Measurements from ENCODE around the gene C1orf53. TPM values are rescaled to one million over a fixed set of nuclear protein-coding genes. Genes with fewer than 3 reads are reported as not detected.
A peak's percentile ranks its signal among the peaks of the same experiment; 100 is the strongest.

Gene C1orf53
- total and polyA plus RNA-seq, 2 of the 4 experiments (the other 2 are of a cell fraction), result 4.8 to 7.0 TPM

- TF ChIP-seq RCOR1 (IDR thresholded peaks at IDR 0.05; ENCODE audit: insufficient replicate concordance, low read length), result no peak
These were observed 8.9 kb downstream of the C1orf53 start (continued) for GRCh38 chr1:197911111-197911856.

GRCh38 chr1:197911857-197912696, 9.6 kb downstream of the C1orf53 start:
- intact Hi-C loops (cut with micrococcal nuclease) (loop anchor here (10.0 kb wide), 2 partner anchors 507 to 773 kb away; no protein-coding TSS in a partner anchor), dilution Hi-C loops (cut with HindIII; ENCODE audit: low sequenced_read_pairs, unreplicated experiment) (no loop called here), in situ Hi-C loops (cut with MboI; ENCODE audit: low sequenced_read_pairs) (loop anchor here (10.0 to 25.0 kb wide), 2 partner anchors 553 to 775 kb away; no protein-coding TSS in a partner anchor)
- Histone ChIP-seq H3K36me3 (ENCODE audit: control insufficient read depth, insufficient read depth, low read length) (no peaks in the 10 kb centered on the region), H2AFZ (replicated peaks; ENCODE audit: low read length, poor library complexity) (peak overlapping the region; percentile 68), H2BK20ac (ENCODE audit: low read depth, low read length) (no peak overlapping the region), H2BK120ac (ENCODE audit: low read depth, low read length) (no peak overlapping the region), H2AK5ac (ENCODE audit: low read depth, low read length) (no peak overlapping the region), H2BK15ac (ENCODE audit: low read depth, low read length) (no peak overlapping the region), H3K27ac (ENCODE audit: insufficient read depth, low read length) (no peak overlapping the region), H4K5ac (ENCODE audit: low read depth, low read length) (no peak overlapping the region), H3K14ac (replicated peaks; ENCODE audit: low read depth, low read length) (no peak overlapping the region), H3K9ac (ENCODE audit: low read depth, low read length) (no peak overlapping the region), H3K9me3 (ENCODE audit: control insufficient read depth, insufficient read depth, low read length) (peaks cover 9% of the 10 kb centered on the region; the same call in 1 of the 2 replicates), H2BK5ac (ENCODE audit: low read depth, low read length, poor library complexity, severe bottlenecking) (no peak overlapping the region), H4K91ac (ENCODE audit: insufficient read depth, low read depth, low read length) (no peak overlapping the region), H4K8ac (ENCODE audit: low read depth in 2 of 2, low read length in 2 of 2) (no peak overlapping the region), H3K9me1 (ENCODE audit: insufficient read depth, low read length) (0 out of 2 replicates have a peak, but pooled peaks cover 4% of the 10 kb centered on the region), H3K4me2 (ENCODE audit: low read depth, low read length) (peak overlapping the region; percentile 82), H2AK9ac (replicated peaks; ENCODE audit: low read depth, low read length, poor library complexity) (no peak overlapping the region), H3K4me3 (ENCODE audit: insufficient read depth, low read depth, low read length) (no peak overlapping the region), H3K79me1 (ENCODE audit: low read depth in 1 of 2, low read length in 2 of 2) (no peaks in the 10 kb centered on the region), H4K20me1 (ENCODE audit: insufficient read depth, low read length) (0 out of 2 replicates have a peak, but pooled peaks cover 5% of the 10 kb centered on the region), H3K23ac (ENCODE audit: low read depth, low read length) (0 out of 2 replicates have a peak overlapping the region, but pooled peaks have one; percentile 71), H3K27me3 (ENCODE audit: control insufficient read depth, insufficient read depth, low read length) (peaks cover 96% of the 10 kb centered on the region), H3K4me1 (ENCODE audit: control insufficient read depth, insufficient read depth, low read length) (peaks cover 14% of the 10 kb centered on the region; the same call in 1 of the 2 replicates), H3K56ac (ENCODE audit: extremely low read depth, insufficient read depth, low read length) (no peak overlapping the region), H3K4ac (ENCODE audit: low read depth, low read length) (no peak overlapping the region), H3K18ac (ENCODE audit: low read depth, low read length) (no peak overlapping the region)
- no TSS peak for BruUV-seq (replicated peaks)
- CTCF ChIA-PET, result no interaction called here
- DNase-seq, result no peak
- 0% methylated on average over 4 of the region's 46 CpGs; no CpG with 5 or more reads in 1 of the 2 experiments for WGBS, 2 experiments (ENCODE audit: extremely low coverage in 2 of 2, insufficient read length in 1 of 2)
- POLR2A ChIA-PET (ENCODE audit: unreplicated experiment), result no interaction called here
- no peak for ATAC-seq (ENCODE audit: low read depth)
- TF ChIP-seq POLR2A (IDR thresholded peaks at IDR 0.05; ENCODE audit: low read depth, low read length) (no peak), CTCF (conservative IDR thresholded peaks at IDR 0.05; ENCODE audit: low read depth, low read length) (no peak), RAD21 (IDR thresholded peaks at IDR 0.05; ENCODE audit: low read length) (no peak), MXI1 (IDR thresholded peaks at IDR 0.05; ENCODE audit: borderline replicate concordance, low read depth, low read length) (no peak), MAZ (IDR thresholded peaks at IDR 0.05; ENCODE audit: borderline replicate concordance, low read depth, low read length) (no peak), CEBPB (IDR thresholded peaks at IDR 0.05; ENCODE audit: low read depth, low read length) (no peak), USF2 (IDR thresholded peaks at IDR 0.05; ENCODE audit: low read depth, low read length) (no peak), BHLHE40 (IDR thresholded peaks at IDR 0.05; ENCODE audit: low read depth, low read length) (no peak)
- TF ChIP-seq, protein P1, sequence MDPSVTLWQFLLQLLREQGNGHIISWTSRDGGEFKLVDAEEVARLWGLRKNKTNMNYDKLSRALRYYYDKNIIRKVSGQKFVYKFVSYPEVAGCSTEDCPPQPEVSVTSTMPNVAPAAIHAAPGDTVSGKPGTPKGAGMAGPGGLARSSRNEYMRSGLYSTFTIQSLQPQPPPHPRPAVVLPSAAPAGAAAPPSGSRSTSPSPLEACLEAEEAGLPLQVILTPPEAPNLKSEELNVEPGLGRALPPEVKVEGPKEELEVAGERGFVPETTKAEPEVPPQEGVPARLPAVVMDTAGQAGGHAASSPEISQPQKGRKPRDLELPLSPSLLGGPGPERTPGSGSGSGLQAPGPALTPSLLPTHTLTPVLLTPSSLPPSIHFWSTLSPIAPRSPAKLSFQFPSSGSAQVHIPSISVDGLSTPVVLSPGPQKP (IDR thresholded peaks at IDR 0.05; ENCODE audit: borderline replicate concordance, low read depth, low read length), result no peak
